CD14-positive monocyte (primary cell): Measurements from ENCODE around the gene FAM120B. TPM values are rescaled to one million over a fixed set of nuclear protein-coding genes. Genes with fewer than 3 reads are reported as not detected.

Experiments used
- DNase-seq, 3 donors: peaks; one replicate each; pipeline ENCODE4 v3.0.0-alpha.2; 2011 to 2022
- H2AFZ ChIP-seq: 2 replicates; pipeline ENCODE4 v1.6.0; 2012; ENCODE audit warnings: mild to moderate bottlenecking, low read depth, low read length, inconsistent platforms; ENCODE audit not compliant: insufficient read depth, poor library complexity, severe bottlenecking
- H3K27ac ChIP-seq, 2 donors: 1 replicate in 1 of 2; 2 replicates in 1 of 2; pipeline ENCODE4 v1.5.1; 2012 to 2013; ENCODE audit warnings: low read length in 2 of 2, control low read depth in 1 of 2, inconsistent platforms in 1 of 2, low read depth in 1 of 2, mild to moderate bottlenecking in 1 of 2
- H3K27me3 ChIP-seq, 2 donors: one replicate each; pipeline versions ENCODE4 v1.6.0 to v1.6.1; 2011 to 2013; ENCODE audit warnings: low read length in 2 of 2; ENCODE audit not compliant: control insufficient read depth in 2 of 2, insufficient read depth in 2 of 2
- H3K36me3 ChIP-seq, 2 donors: replicated peaks in 1 of 2; 1 replicate in 1 of 2; 2 replicates in 1 of 2; pipeline versions ENCODE4 v1.5.1 to v1.6.1; 2012 to 2013; ENCODE audit warnings: low read length in 2 of 2, control low read depth in 1 of 2, inconsistent platforms in 1 of 2, mild to moderate bottlenecking in 1 of 2; ENCODE audit not compliant: insufficient read depth in 2 of 2, control insufficient read depth in 1 of 2
- H3K4me1 ChIP-seq, 2 donors: 1 replicate in 1 of 2; 2 replicates in 1 of 2; pipeline versions ENCODE4 v1.5.1 to v1.6.1; 2012 to 2013; ENCODE audit warnings: low read length in 2 of 2, control low read depth in 1 of 2, inconsistent platforms in 1 of 2, mild to moderate bottlenecking in 1 of 2, moderate library complexity in 1 of 2; ENCODE audit not compliant: insufficient read depth in 2 of 2, control insufficient read depth in 1 of 2
- H3K4me2 ChIP-seq: replicated peaks from 2 replicates; pipeline ENCODE3; 2012; ENCODE audit warnings: low read length, moderate library complexity, mild to moderate bottlenecking; ENCODE audit not compliant: poor library complexity, severe bottlenecking; ENCODE audit errors: extremely low read depth
- H3K4me3 ChIP-seq, 3 experiments: fragments of 200-600 bp in 1 of 3; sonication (generic) in 1 of 3; replicated peaks in 1 of 3; 1 replicate in 2 of 3; 2 replicates in 1 of 3; pipeline ENCODE4 v1.5.1; 2011 to 2013; ENCODE audit warnings: low read length in 3 of 3, mild to moderate bottlenecking in 3 of 3, control low read depth in 2 of 3, low read depth in 2 of 3, inconsistent platforms in 1 of 3, moderate library complexity in 1 of 3
- H3K79me2 ChIP-seq: 2 replicates; pipeline ENCODE4 v1.6.0; 2012; ENCODE audit warnings: mild to moderate bottlenecking, control low read depth, inconsistent platforms, low read length, moderate library complexity; ENCODE audit not compliant: insufficient read depth
- H3K9ac ChIP-seq: 2 replicates; pipeline ENCODE4 v1.6.0; 2017; ENCODE audit warnings: low read length, mild to moderate bottlenecking; ENCODE audit not compliant: insufficient read depth, poor library complexity, severe bottlenecking
- H3K9me3 ChIP-seq, 2 donors: replicated peaks in 1 of 2; 1 replicate in 1 of 2; 2 replicates in 1 of 2; pipeline versions ENCODE4 v1.5.1 to v1.6.1; 2012 to 2013; ENCODE audit warnings: low read length in 2 of 2, control low read depth in 1 of 2; ENCODE audit not compliant: control insufficient read depth in 1 of 2, insufficient read depth in 1 of 2
- H4K20me1 ChIP-seq: 2 replicates; pipeline ENCODE4 v1.6.0; 2012; ENCODE audit warnings: mild to moderate bottlenecking, low read length, control low read depth, moderate library complexity; ENCODE audit not compliant: insufficient read depth
- H3K27ac Mint-ChIP-seq, 7 donors: one replicate each; pipeline ENCODE4 v1.8.0; 2020; ENCODE audit warnings: mild to moderate bottlenecking in 7 of 7, mixed read lengths in 7 of 7, moderate library complexity in 6 of 7, inconsistent platforms in 2 of 7
- H3K27me3 Mint-ChIP-seq, 3 donors: one replicate each; pipeline ENCODE4 v1.8.0; 2021 to 2022; ENCODE audit warnings: low read depth in 3 of 3, mild to moderate bottlenecking in 3 of 3, mixed read lengths in 3 of 3, moderate library complexity in 3 of 3, inconsistent platforms in 1 of 3
- H3K36me3 Mint-ChIP-seq, 2 donors: one replicate each; pipeline ENCODE4 v1.8.0; 2020; ENCODE audit warnings: mixed read lengths in 2 of 2, inconsistent platforms in 1 of 2, mild to moderate bottlenecking in 1 of 2
- H3K4me1 Mint-ChIP-seq: one replicate; pipeline ENCODE4 v1.8.0; 2020; ENCODE audit warnings: mild to moderate bottlenecking, mixed read lengths
- H3K4me3 Mint-ChIP-seq, 2 donors: one replicate each; pipeline ENCODE4 v1.8.0; 2020; ENCODE audit warnings: mild to moderate bottlenecking in 2 of 2, mixed read lengths in 2 of 2, moderate library complexity in 1 of 2
- H3K9me3 Mint-ChIP-seq, 7 donors: one replicate each; pipeline ENCODE4 v1.8.0; 2020 to 2022; ENCODE audit warnings: mixed read lengths in 7 of 7, mild to moderate bottlenecking in 6 of 7, moderate library complexity in 6 of 7, inconsistent platforms in 2 of 7
- WGBS: methylation state at CpG from one replicate; pipeline ENCODE4 v1.1.5; 2013; ENCODE audit warnings: missing lambda C conversion rate; ENCODE audit not compliant: insufficient coverage; 5-methylcytosine and 5-hydroxymethylcytosine counted together
- intact Hi-C, 2 donors: fragments of 100-400 bp; cut with micrococcal nuclease; formaldehyde crosslinking; loops; one replicate each; pipeline versions ENCODE4 v1.15.0 to v1.15.1; 2023
- polyA plus RNA-seq, 3 donors: library from polyadenylated mRNA; depleted of rRNA in 1 of 3; unstranded in 2 of 3; stranded (reverse) in 1 of 3; fragments of 300-500 nt in 2 of 3; fragments of >200 nt in 1 of 3; fragmentation: Illumina TruSeq in 2 of 3; gene quantifications; 1 replicate in 2 of 3; 2 replicates in 1 of 3; pipeline ENCODE4 v1.2.3, GENCODE V29; 2012 to 2021
- TF ChIP-seq, protein P1 (sequence below): fragments of 200-600 bp; IDR thresholded peaks from one replicate; pipeline ENCODE4 v1.8.0; 2022; ENCODE audit warnings: antibody characterized with exemption, mild to moderate bottlenecking

FAM120B gene
- polyA plus RNA-seq, 3 donors, result 10.6 to 20.2 (median 11.2) TPM

DNA sequence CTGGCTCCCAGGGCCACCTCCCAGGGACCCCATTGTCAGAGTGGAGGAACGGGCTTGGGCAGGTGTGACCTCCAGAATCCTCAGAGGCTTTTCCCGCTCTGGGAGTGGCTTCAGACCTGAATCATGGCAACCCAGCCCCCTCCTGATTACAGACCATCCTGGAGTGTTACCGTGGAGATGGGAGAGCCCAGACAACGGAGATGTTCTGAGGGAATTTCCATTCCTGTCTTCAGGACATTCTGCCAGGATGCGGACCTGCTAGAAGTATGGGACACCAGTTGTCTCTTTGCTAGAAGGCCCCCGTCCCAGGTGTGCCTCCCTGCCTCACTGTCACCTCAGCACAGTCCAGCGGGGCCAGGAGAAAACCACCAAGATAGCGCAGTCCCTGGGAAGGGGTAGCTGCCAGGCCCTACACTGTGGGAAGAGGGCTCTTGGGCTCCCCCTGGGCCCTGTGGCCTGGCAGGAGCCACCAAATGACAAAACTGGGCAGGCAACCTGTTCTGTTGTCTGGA is 136.6 kb downstream of the FAM120B start:
- peaks cover 0 to 2% of the 10 kb centered on the region in 2 donors for H3K27me3 ChIP-seq
- no peak overlapping the region for H3K4me3 Mint-ChIP-seq
- no peak overlapping the region for H3K4me3 ChIP-seq
- no peaks in the 10 kb centered on the region for H3K9me3 ChIP-seq
- no peak for DNase-seq
- intact Hi-C loops, result no loop called here
- no peak overlapping the region for H3K27ac ChIP-seq
- H3K4me1 Mint-ChIP-seq, result peaks cover 3% of the 10 kb centered on the region
- TF ChIP-seq, protein P1, sequence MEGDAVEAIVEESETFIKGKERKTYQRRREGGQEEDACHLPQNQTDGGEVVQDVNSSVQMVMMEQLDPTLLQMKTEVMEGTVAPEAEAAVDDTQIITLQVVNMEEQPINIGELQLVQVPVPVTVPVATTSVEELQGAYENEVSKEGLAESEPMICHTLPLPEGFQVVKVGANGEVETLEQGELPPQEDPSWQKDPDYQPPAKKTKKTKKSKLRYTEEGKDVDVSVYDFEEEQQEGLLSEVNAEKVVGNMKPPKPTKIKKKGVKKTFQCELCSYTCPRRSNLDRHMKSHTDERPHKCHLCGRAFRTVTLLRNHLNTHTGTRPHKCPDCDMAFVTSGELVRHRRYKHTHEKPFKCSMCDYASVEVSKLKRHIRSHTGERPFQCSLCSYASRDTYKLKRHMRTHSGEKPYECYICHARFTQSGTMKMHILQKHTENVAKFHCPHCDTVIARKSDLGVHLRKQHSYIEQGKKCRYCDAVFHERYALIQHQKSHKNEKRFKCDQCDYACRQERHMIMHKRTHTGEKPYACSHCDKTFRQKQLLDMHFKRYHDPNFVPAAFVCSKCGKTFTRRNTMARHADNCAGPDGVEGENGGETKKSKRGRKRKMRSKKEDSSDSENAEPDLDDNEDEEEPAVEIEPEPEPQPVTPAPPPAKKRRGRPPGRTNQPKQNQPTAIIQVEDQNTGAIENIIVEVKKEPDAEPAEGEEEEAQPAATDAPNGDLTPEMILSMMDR, result no peak
- H3K4me2 ChIP-seq, result no peak overlapping the region
- H3K27ac Mint-ChIP-seq, result no peak overlapping the region
- no peaks in the 10 kb centered on the region for H3K36me3 ChIP-seq
- 94% methylated on average over 7 of the region's 8 CpGs for WGBS
- H2AFZ ChIP-seq, result no peak overlapping the region
- peaks cover 7 to 12% (median 8%) of the 10 kb centered on the region in 3 donors for H3K27me3 Mint-ChIP-seq
- H3K9ac ChIP-seq, result no peak overlapping the region
- no peaks in the 10 kb centered on the region for H3K79me2 ChIP-seq
- no peaks in the 10 kb centered on the region for H3K36me3 Mint-ChIP-seq
- H3K9me3 Mint-ChIP-seq, result peaks cover 0 to 2% (median 0%) of the 10 kb centered on the region in 7 donors
- H3K4me1 ChIP-seq, result peaks cover 0 to 2% of the 10 kb centered on the region in 2 donors
- H4K20me1 ChIP-seq, result no peaks in the 10 kb centered on the region

DNA sequence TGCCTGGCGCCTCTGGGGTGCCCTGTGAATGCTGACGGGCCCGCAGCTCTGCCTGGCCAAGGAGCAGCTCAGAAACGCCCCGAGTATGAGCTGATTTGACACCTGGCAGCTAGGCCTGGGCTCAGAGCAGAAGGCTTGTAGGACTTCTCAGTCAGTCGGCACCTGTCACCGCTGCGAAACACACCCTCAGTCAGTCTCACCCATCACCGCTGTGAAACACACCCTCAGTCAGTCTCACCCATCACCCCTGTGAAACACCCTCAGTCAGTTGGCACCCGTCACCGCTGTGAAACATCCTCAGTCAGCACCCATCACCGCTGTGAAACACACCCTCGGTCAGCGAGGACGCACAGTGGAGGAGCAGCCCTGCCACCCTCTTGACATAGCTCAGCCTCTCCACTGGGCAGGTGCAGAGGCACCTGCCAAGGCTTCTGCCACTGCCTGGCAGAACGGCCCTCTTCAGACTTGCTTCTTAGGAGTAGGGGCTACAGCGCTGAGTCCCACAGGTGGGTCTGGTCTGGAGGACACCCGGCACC is 137.6 kb downstream of the FAM120B start:
- Histone ChIP-seq H3K9ac (no peak overlapping the region), H3K36me3 (no peaks in the 10 kb centered on the region), H4K20me1 (no peaks in the 10 kb centered on the region), H3K79me2 (no peaks in the 10 kb centered on the region), H2AFZ (no peak overlapping the region), H3K9me3 (no peaks in the 10 kb centered on the region), H3K4me3 (no peak overlapping the region), H3K4me2 (no peak overlapping the region), H3K27ac (no peak overlapping the region), H3K27me3 (no peaks in the 10 kb centered on the region), H3K4me1 (no peaks in the 10 kb centered on the region)
- Mint-ChIP-seq H3K4me1 (no peaks in the 10 kb centered on the region), H3K27me3 (peaks cover 3 to 8% (median 7%) of the 10 kb centered on the region in 3 donors), H3K9me3 (peaks cover 0 to 2% (median 0%) of the 10 kb centered on the region in 7 donors), H3K36me3 (no peaks in the 10 kb centered on the region), H3K4me3 (no peak overlapping the region), H3K27ac (no peak overlapping the region)
- intact Hi-C loops, result no loop called here
- TF ChIP-seq, protein P1, result no peak
- WGBS, result 97% methylated on average over 12 of the region's 18 CpGs
- no peak for DNase-seq
